Calu3 (cell line): ENCODE measurements around the gene PFKP. TPM values are rescaled to one million over a fixed set of nuclear protein-coding genes. Genes with fewer than 3 reads are reported as not detected.

ENCODE experiments used
- BruUV-seq: library from RNA; stranded (reverse); fragments of 400-500 nt; replicated peaks from 2 replicates; lab custom pipeline; 2021; lab: Mats Ljungman, UMichigan
- CTCF ChIA-PET: fragments of 300-600 bp; sonication (Branson Sonifier 250); formaldehyde crosslinking; loops from one replicate; lab custom pipeline; 2022; ENCODE audit warnings: antibody characterized with exemption; lab: Charles Lee
- DNase-seq: peaks from one replicate; pipeline ENCODE4 v3.0.0; 2022
- H3K27ac Mint-ChIP-seq: one replicate; pipeline ENCODE4 v1.8.0; 2022; ENCODE audit warnings: mixed read lengths; ENCODE audit not compliant: unreplicated experiment
- H3K27me3 Mint-ChIP-seq: one replicate; pipeline ENCODE4 v1.8.0; 2022; ENCODE audit warnings: mixed read lengths; ENCODE audit not compliant: unreplicated experiment
- H3K36me3 Mint-ChIP-seq: one replicate; pipeline ENCODE4 v1.8.0; 2022; ENCODE audit warnings: mild to moderate bottlenecking, moderate library complexity, mixed read lengths; ENCODE audit not compliant: insufficient read depth, unreplicated experiment
- H3K4me1 Mint-ChIP-seq: one replicate; pipeline ENCODE4 v1.8.0; 2022; ENCODE audit warnings: mild to moderate bottlenecking, low read depth, mixed read lengths; ENCODE audit not compliant: unreplicated experiment
- H3K4me3 Mint-ChIP-seq: one replicate; pipeline ENCODE4 v1.8.0; 2022; ENCODE audit warnings: mild to moderate bottlenecking, low read depth, moderate library complexity, mixed read lengths; ENCODE audit not compliant: unreplicated experiment
- H3K9me3 Mint-ChIP-seq: one replicate; pipeline ENCODE4 v1.8.0; 2022; ENCODE audit warnings: low read depth, mixed read lengths; ENCODE audit not compliant: unreplicated experiment
- CTCF ChIP-seq: fragments of 200-600 bp; IDR thresholded peaks from one replicate; pipeline ENCODE4 v1.8.0; 2022; ENCODE audit warnings: antibody characterized with exemption; ENCODE audit not compliant: unreplicated experiment
- intact Hi-C: fragments of 100-400 bp; cut with micrococcal nuclease; formaldehyde crosslinking; loops from one replicate; pipeline ENCODE4 v1.10.0; 2022; ENCODE audit not compliant: unreplicated experiment
- total RNA-seq: library from RNA; stranded (reverse); gene quantifications from 2 replicates; pipeline ENCODE4 v1.2.3, GENCODE V29; 2022

PFKP gene
- total RNA-seq, 1 experiment from 2014 or later: 272 TPM

DNA sequence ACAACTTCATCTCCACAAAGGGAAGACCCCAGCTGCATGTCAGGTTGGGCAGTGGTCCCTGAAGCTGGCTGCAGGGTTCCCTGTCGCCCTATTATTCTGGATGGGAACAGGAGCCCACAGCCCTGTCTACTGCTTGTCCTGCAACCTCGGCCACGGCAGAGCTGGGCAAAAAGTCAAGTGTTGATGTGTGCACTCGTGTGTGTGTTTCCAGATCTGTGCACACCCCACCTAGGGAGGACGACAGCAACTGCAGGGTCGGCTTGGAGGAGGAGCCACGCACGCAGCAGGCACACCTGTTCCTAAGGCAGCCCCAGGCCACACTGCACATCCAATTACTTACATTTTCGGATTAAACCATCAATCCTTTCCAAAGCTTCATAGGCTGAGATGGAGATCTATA, 81.6 kb downstream of the PFKP start:
- intact Hi-C loops: no loop called here
- no peaks in the 10 kb centered on the region for H3K9me3 Mint-ChIP-seq
- CTCF ChIA-PET: no interaction called here
- no peak for TF ChIP-seq CTCF
- no peak for DNase-seq
- no peak overlapping the region for H3K27ac Mint-ChIP-seq
- peaks cover 62% of the 10 kb centered on the region for H3K36me3 Mint-ChIP-seq
- BruUV-seq: no TSS peak
- H3K4me1 Mint-ChIP-seq: no peaks in the 10 kb centered on the region
- no peak overlapping the region for H3K4me3 Mint-ChIP-seq
- no peaks in the 10 kb centered on the region for H3K27me3 Mint-ChIP-seq

DNA sequence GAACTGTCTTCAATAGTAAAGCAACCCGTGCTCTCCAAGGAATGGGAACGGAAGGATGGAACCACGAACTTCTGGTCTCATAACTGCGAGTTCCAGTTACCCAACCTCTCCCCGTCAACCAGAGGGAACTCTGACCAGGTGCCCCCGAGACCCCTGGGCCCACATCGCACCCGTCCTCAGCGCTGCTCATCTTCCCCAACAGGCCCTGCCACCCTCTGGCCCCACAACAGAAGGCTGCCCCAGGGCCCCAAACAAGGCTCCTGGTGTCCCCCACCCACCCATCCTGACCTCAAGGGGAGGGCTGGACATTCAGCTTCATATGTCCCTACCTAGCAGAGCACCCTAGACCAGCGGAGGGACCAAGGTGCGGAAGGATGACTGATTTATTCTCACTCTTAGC, 82.6 kb downstream of the PFKP start:
- peaks cover 55% of the 10 kb centered on the region for H3K36me3 Mint-ChIP-seq
- no peak overlapping the region for H3K4me3 Mint-ChIP-seq
- H3K27me3 Mint-ChIP-seq: no peaks in the 10 kb centered on the region
- no peaks in the 10 kb centered on the region for H3K9me3 Mint-ChIP-seq
- no peak for TF ChIP-seq CTCF
- DNase-seq: no peak
- CTCF ChIA-PET: no interaction called here
- BruUV-seq: no TSS peak
- intact Hi-C loops: no loop called here
- no peak overlapping the region for H3K27ac Mint-ChIP-seq
- no peaks in the 10 kb centered on the region for H3K4me1 Mint-ChIP-seq

- intact Hi-C loops: no loop called here
- H3K4me3 Mint-ChIP-seq: no peak overlapping the region
- CTCF ChIA-PET: no interaction called here
- BruUV-seq: no TSS peak
- no peaks in the 10 kb centered on the region for H3K9me3 Mint-ChIP-seq
- no peaks in the 10 kb centered on the region for H3K27me3 Mint-ChIP-seq
- peaks cover 55% of the 10 kb centered on the region for H3K36me3 Mint-ChIP-seq
- TF ChIP-seq CTCF: no peak
- H3K4me1 Mint-ChIP-seq: no peaks in the 10 kb centered on the region
- H3K27ac Mint-ChIP-seq: no peak overlapping the region
- no peak for DNase-seq
Measured at GRCh38 chr10:3150366-3150765, 83.0 kb downstream of the PFKP start.

DNA sequence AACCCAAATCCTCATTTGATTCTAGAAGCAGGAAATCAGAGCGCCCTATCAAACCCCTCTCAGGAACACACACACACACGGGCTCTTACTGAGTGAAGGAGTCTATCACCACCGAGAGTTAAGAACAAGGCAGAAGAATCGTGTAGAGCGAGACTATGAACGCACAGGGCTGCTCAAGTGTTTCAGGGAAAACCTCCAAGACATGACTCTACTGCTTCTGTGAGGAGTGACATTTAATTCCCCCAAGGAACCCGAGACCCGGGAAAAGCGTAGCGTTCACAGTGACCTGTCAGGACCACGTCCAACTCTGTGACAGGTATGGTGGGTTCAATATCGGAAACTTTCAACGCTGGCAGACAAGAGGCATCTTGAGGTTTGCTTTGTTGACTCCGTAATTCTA, 83.6 kb downstream of the PFKP start:
- Mint-ChIP-seq H3K27me3 (no peaks in the 10 kb centered on the region), H3K4me1 (no peaks in the 10 kb centered on the region), H3K4me3 (no peak overlapping the region), H3K27ac (no peak overlapping the region), H3K36me3 (peaks cover 58% of the 10 kb centered on the region), H3K9me3 (no peaks in the 10 kb centered on the region)
- BruUV-seq: no TSS peak
- CTCF ChIA-PET: no interaction called here
- TF ChIP-seq CTCF: no peak
- intact Hi-C loops: no loop called here
- DNase-seq: no peak
